GM06990 (cell line): ENCODE data around the gene FGF7.

ENCODE experiments used
- DNase-seq: peaks from one replicate; pipeline ENCODE4 v3.0.0-alpha.2; 2011; ENCODE audit not compliant: insufficient read length; ENCODE audit errors: extremely low read depth
- H3K27me3 ChIP-seq: replicated peaks from 2 replicates; pipeline ENCODE4 v1.6.0; 2011; ENCODE audit warnings: low read length; ENCODE audit not compliant: control insufficient read depth, insufficient read depth
- H3K36me3 ChIP-seq: 2 replicates; pipeline ENCODE4 v1.5.1; 2011; ENCODE audit warnings: low read length; ENCODE audit not compliant: control insufficient read depth, insufficient read depth
- H3K4me3 ChIP-seq: replicated peaks from 2 replicates; pipeline ENCODE4 v1.5.1; 2011; ENCODE audit warnings: low read depth, mild to moderate bottlenecking, control low read depth, low read length
- CTCF ChIP-seq: IDR thresholded peaks from 2 replicates; pipeline ENCODE4 v1.5.1; 2011; ENCODE audit warnings: low read length, control low read depth, mild to moderate bottlenecking, inconsistent platforms; ENCODE audit not compliant: insufficient read depth, poor library complexity, severe bottlenecking

Gene FGF7

GRCh38 chr15:49530092-49530491 is 107.0 kb downstream of the FGF7 start:
- no peaks in the 10 kb centered on the region for H3K27me3 ChIP-seq
- TF ChIP-seq CTCF = no peak
- no peaks in the 10 kb centered on the region for H3K36me3 ChIP-seq
- DNase-seq = no peak
- no peak overlapping the region for H3K4me3 ChIP-seq
